Esophagus muscularis mucosa (tissue), 4 donors: ENCODE data around the gene ERVV-1.

Experiments used
- EP300 ChIP-seq: sonication (generic); formaldehyde crosslinking; IDR thresholded peaks from one replicate; pipeline ENCODE4 v1.6.1; 2017; ENCODE audit warnings: antibody characterized with exemption
- POLR2A ChIP-seq: fragments of 450-650 bp; IDR thresholded peaks from one replicate; pipeline ENCODE4 v1.6.1; 2017; ENCODE audit warnings: antibody characterized with exemption, moderate library complexity, mild to moderate bottlenecking, low read depth
- TF ChIP-seq, protein P1 (sequence below), 3 experiments: fragments of 200-600 bp in 2 of 3; fragments of 450-650 bp in 1 of 3; sonication (generic) in 2 of 3; IDR thresholded peaks; one replicate each; pipeline ENCODE4 v1.5.1; 2017 to 2019; ENCODE audit warnings: antibody characterized with exemption in 3 of 3, mild to moderate bottlenecking in 2 of 3, moderate library complexity in 1 of 3

DNA sequence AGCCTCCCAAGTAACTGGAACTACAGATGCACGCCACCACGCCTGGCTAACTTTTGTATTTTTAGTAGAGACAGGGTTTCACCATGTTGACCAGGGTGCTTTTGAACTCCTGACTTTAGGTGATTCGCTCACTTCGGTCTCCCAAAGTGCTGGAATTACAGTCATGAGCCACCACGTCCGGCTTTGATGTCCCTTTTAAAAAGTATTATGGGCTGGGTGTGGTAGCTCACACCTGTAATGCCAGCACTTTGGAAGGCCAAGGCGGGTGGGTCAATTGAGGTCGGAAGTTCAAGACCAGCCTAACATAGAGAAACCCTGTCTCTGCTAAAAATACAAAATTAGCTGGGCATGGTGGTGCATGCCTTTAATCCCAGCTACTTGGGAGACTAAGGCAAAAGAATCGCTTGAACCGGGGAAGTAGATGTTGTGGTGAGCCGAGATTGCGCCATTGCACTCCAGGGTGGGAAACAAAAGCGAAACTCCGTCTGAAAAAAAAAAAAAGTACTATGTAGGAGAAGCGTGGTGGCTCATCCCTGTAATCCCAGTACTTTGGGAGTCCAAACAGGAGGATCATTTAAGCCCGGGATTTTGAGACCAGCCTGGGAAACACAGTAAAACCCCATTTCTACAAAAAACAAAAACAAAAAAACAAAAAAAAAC lies 22.8 kb upstream of the ERVV-1 start:
- TF ChIP-seq POLR2A (no peak), EP300 (no peak)
- TF ChIP-seq, protein P1, sequence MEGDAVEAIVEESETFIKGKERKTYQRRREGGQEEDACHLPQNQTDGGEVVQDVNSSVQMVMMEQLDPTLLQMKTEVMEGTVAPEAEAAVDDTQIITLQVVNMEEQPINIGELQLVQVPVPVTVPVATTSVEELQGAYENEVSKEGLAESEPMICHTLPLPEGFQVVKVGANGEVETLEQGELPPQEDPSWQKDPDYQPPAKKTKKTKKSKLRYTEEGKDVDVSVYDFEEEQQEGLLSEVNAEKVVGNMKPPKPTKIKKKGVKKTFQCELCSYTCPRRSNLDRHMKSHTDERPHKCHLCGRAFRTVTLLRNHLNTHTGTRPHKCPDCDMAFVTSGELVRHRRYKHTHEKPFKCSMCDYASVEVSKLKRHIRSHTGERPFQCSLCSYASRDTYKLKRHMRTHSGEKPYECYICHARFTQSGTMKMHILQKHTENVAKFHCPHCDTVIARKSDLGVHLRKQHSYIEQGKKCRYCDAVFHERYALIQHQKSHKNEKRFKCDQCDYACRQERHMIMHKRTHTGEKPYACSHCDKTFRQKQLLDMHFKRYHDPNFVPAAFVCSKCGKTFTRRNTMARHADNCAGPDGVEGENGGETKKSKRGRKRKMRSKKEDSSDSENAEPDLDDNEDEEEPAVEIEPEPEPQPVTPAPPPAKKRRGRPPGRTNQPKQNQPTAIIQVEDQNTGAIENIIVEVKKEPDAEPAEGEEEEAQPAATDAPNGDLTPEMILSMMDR (IDR thresholded peaks at IDR 0.05): no peak
